Tibial nerve (tissue), 4 donors: ENCODE results near the gene GIT1.

Experiments
- CTCF ChIP-seq, 5 experiments: fragments of 200-600 bp in 3 of 5; fragments of 450-650 bp in 2 of 5; sonication (generic) in 3 of 5; IDR thresholded peaks; one replicate each; pipeline ENCODE4 v1.5.1; 2016 to 2019; ENCODE audit warnings: antibody characterized with exemption in 5 of 5, mild to moderate bottlenecking in 3 of 5, moderate library complexity in 2 of 5
- EP300 ChIP-seq, 2 donors: sonication (generic); formaldehyde crosslinking; IDR thresholded peaks; one replicate each; pipeline ENCODE4 v1.6.1; 2017; ENCODE audit warnings: antibody characterized with exemption in 2 of 2, mild to moderate bottlenecking in 1 of 2
- POLR2A ChIP-seq, 2 donors: fragments of 450-650 bp; IDR thresholded peaks; one replicate each; pipeline ENCODE4 v1.6.1; 2017; ENCODE audit warnings: antibody characterized with exemption in 2 of 2, mild to moderate bottlenecking in 2 of 2, moderate library complexity in 2 of 2

- no peak for TF ChIP-seq CTCF (IDR thresholded peaks at IDR 0.05)
- no peak for TF ChIP-seq EP300 (IDR thresholded peaks at IDR 0.05)
- no peak for TF ChIP-seq POLR2A (IDR thresholded peaks at IDR 0.05)
These were observed 24.4 kb upstream of the GIT1 start for GRCh38 chr17:29613856-29614255.
